ENCODE data around the gene CLIC5. TPM values are rescaled to one million over a fixed set of nuclear protein-coding genes. Genes with fewer than 3 reads are reported as not detected.

CLIC5 gene
- total and polyA plus RNA-seq, 2 of the 8 experiments (the other 6 are each of a cell fraction or from before 2014, with no cell fraction given), result 0.12 to 0.15 TPM

DNA sequence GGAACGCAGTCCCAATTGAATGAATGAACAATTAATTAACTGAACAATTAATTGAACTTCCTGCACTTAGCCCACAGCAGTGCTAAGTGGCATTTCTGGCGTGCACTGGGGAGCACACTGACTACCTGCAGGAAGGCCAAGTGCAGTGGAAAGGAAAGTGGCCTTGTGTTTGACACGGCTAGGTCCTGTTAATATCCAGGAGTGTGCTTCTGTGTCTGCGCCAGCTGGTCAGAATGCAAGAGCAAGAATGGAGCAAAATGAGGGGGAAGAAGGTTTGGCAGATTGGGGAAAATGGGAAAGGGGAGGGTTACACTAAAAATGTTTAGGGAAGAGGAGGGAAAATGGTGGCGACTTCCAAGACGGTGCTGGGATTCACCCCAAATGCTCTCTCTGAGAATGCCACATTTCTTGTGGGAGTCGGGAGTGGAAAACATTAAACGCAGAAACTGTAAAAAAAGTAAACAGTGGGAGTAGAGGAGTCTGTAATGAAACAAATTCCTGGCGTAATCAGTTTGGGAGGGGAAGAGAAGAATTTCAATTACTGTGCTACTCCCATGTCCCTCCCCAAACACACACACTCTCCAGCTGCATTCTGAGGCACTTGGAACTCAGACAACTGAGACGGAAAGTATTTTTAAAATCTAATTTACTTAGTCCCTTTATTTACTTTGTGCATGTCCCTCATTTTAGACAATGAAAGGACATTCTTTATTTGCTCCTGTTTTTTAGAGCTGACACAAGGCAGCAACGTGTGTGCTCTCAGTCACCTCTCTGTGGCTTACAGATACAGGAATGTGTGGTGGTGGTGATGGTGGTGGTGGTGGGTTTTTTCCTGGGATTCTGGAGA, 64.1 kb downstream of the CLIC5 start:
- H3K56ac ChIP-seq (replicated peaks; ENCODE audit: insufficient read length, low read depth, low read length), result no peak overlapping the region
- H3K27me3 ChIP-seq (replicated peaks in 1 of 4; ENCODE audit: control insufficient read depth in 3 of 4, extremely low read depth in 1 of 4, insufficient read depth in 3 of 4, low read length in 3 of 4), result 0 out of 7 replicates have a peak, but pooled peaks cover 0 to 2% (median 0%) of the 10 kb centered on the region in 4 experiments
- no peaks in the 10 kb centered on the region for H3K9me3 ChIP-seq (ENCODE audit: insufficient read depth in 2 of 2, low read depth in 1 of 2, low read length in 1 of 2)
- FAIRE-seq (no peak), DNase-seq (ENCODE audit: low read depth in 1 of 2, low spot score in 2 of 2) (no peak)
- no peak overlapping the region for H2BK120ac ChIP-seq (replicated peaks; ENCODE audit: low read depth, low read length)
- no peak overlapping the region for H4K91ac ChIP-seq (replicated peaks; ENCODE audit: insufficient read length, low read length)
- H3K4me3 ChIP-seq (ENCODE audit: extremely low read depth in 1 of 4, insufficient read depth in 2 of 4, low read depth in 3 of 4, low read length in 4 of 4), result no peak overlapping the region
- H4K8ac ChIP-seq (ENCODE audit: extremely low read depth, insufficient read depth, low read length), result no peak overlapping the region
- H3K36me3 ChIP-seq (ENCODE audit: control insufficient read depth in 2 of 4, insufficient read depth in 4 of 4, low read length in 3 of 4), result no peaks in the 10 kb centered on the region
- no peak overlapping the region for H3K4ac ChIP-seq (replicated peaks; ENCODE audit: insufficient read length, low read depth, low read length)
- TF ChIP-seq BCL11A (IDR thresholded peaks at IDR 0.05; ENCODE audit: low read depth in 2 of 2, low read length in 2 of 2) (no peak), PHF8 (conservative IDR thresholded peaks at IDR 0.05; ENCODE audit: low read depth, low read length) (no peak)
- H3K18ac ChIP-seq (ENCODE audit: extremely low read depth, low read length), result no peak overlapping the region
- H2BK12ac ChIP-seq (ENCODE audit: low read depth, low read length), result no peak overlapping the region
- no peak overlapping the region for H3K27ac ChIP-seq (ENCODE audit: low read depth, low read length)
- H2BK15ac ChIP-seq (ENCODE audit: low read length), result no peak overlapping the region
- H3K79me2 ChIP-seq (ENCODE audit: control insufficient read depth in 1 of 2, insufficient read depth in 2 of 2, low read length in 2 of 2), result no peaks in the 10 kb centered on the region
- H3K9ac ChIP-seq (replicated peaks in 1 of 4; ENCODE audit: extremely low read depth in 1 of 4, low read depth in 3 of 4, low read length in 3 of 4), result no peak overlapping the region; a peak in 1 of 7 replicates
- H3K14ac ChIP-seq (ENCODE audit: insufficient read length), result no peak overlapping the region
- H3K23me2 ChIP-seq (ENCODE audit: low read depth, low read length), result no peaks in the 10 kb centered on the region
- peak overlapping the region; percentile 51; the same call in 1 of the 2 replicates for H2AFZ ChIP-seq (ENCODE audit: low read length)
- peaks cover 0 to 4% (median 0%) of the 10 kb centered on the region in 4 experiments; a peak in 2 of 7 replicates for H3K4me1 ChIP-seq (replicated peaks in 1 of 4; ENCODE audit: control insufficient read depth in 3 of 4, insufficient read depth in 4 of 4, low read length in 3 of 4)
- no peaks in the 10 kb centered on the region for H3K79me1 ChIP-seq (ENCODE audit: low read depth, low read length)
- ChIA-PET POLR2A (ENCODE audit: partially characterized antibody) (no interaction called here), CTCF (ENCODE audit: partially characterized antibody) (interaction anchor here (1.0 kb wide), 1 partner anchor 21 kb away, joined by 5 read pairs; no protein-coding TSS in a partner anchor)
- no peaks in the 10 kb centered on the region for H4K20me1 ChIP-seq (replicated peaks in 1 of 2; ENCODE audit: control insufficient read depth in 1 of 2, insufficient read depth in 2 of 2, low read length in 2 of 2)
- no peak overlapping the region for H4K5ac ChIP-seq (ENCODE audit: insufficient read length, low read depth, low read length)
- no peak overlapping the region for H3K4me2 ChIP-seq (ENCODE audit: insufficient read depth in 1 of 2, low read depth in 2 of 2, low read length in 2 of 2)
- WGBS, 2 experiments (ENCODE audit: extremely low coverage in 1 of 2, insufficient coverage in 1 of 2, insufficient read length in 1 of 2, insufficient replicate concordance in 2 of 2, low coverage in 1 of 2, low lambda C conversion rate in 2 of 2, missing lambda C conversion rate in 1 of 2), result 87% methylated on average over 11 of the region's 11 CpGs; no CpG with 5 or more reads in 1 of the 2 experiments
- H3K23ac ChIP-seq (ENCODE audit: insufficient read length), result no peak overlapping the region
- H2AK5ac ChIP-seq (ENCODE audit: low read depth, low read length), result no peak overlapping the region
- H2BK5ac ChIP-seq (ENCODE audit: low read depth, low read length), result no peak overlapping the region
- no peak overlapping the region for H2BK20ac ChIP-seq (ENCODE audit: low read length)

All from H1 (cell line).